Thymus (tissue), 11 donors: Measurements from ENCODE around the gene ZNF70. TPM values are rescaled to one million over a fixed set of nuclear protein-coding genes. Genes with fewer than 3 reads are reported as not detected.

Experiments used
- DNase-seq, 9 donors: peaks; one replicate each; pipeline ENCODE4 v3.0.0-alpha.2; 2013; ENCODE audit warnings: low spot score in 9 of 9, low read depth in 6 of 9, missing footprints in 1 of 9
- H3K27ac ChIP-seq, 2 donors: one replicate each; pipeline ENCODE4 v1.5.1; 2013; ENCODE audit warnings: control low read depth in 1 of 2, low read depth in 1 of 2, low read length in 1 of 2, mild to moderate bottlenecking in 1 of 2, moderate library complexity in 1 of 2
- H3K27me3 ChIP-seq, 2 donors: one replicate each; pipeline ENCODE4 v1.5.1; 2013; ENCODE audit warnings: low read length in 1 of 2; ENCODE audit not compliant: control insufficient read depth in 2 of 2, insufficient read depth in 1 of 2
- H3K36me3 ChIP-seq, 2 donors: one replicate each; pipeline ENCODE4 v1.5.1; 2013; ENCODE audit warnings: low read length in 1 of 2, mild to moderate bottlenecking in 1 of 2, moderate library complexity in 1 of 2; ENCODE audit not compliant: control insufficient read depth in 2 of 2, insufficient read depth in 2 of 2
- H3K4me1 ChIP-seq, 2 donors: one replicate each; pipeline ENCODE4 v1.5.1; 2013; ENCODE audit warnings: low read length in 2 of 2; ENCODE audit not compliant: control insufficient read depth in 2 of 2, insufficient read depth in 2 of 2
- H3K4me3 ChIP-seq, 2 donors: one replicate each; pipeline ENCODE4 v1.5.1; 2013; ENCODE audit warnings: low read length in 2 of 2, control low read depth in 1 of 2, mild to moderate bottlenecking in 1 of 2
- H3K9me3 ChIP-seq, 2 donors: one replicate each; pipeline ENCODE4 v1.5.1; 2013; ENCODE audit warnings: low read length in 1 of 2, mild to moderate bottlenecking in 1 of 2; ENCODE audit not compliant: control insufficient read depth in 2 of 2, insufficient read depth in 1 of 2
- WGBS: extraction: QIAGEN DNeasy Blood & Tissue Kit; methylation state at CpG from one replicate; pipeline ENCODE4 v1.1.7; 2013; 5-methylcytosine and 5-hydroxymethylcytosine counted together
- polyA plus RNA-seq: library from polyadenylated mRNA; stranded (reverse); fragments of 200-250 nt; gene quantifications from one replicate; pipeline ENCODE4 v1.2.3, GENCODE V29; 2013
- total RNA-seq: library from RNA; stranded (reverse); fragments of 120-200 nt; gene quantifications from one replicate; pipeline ENCODE4 v1.2.4, GENCODE V29; 2013
- donor health status: healthy.

The ZNF70 gene
- total and polyA plus RNA-seq, 2 donors = 1.4 to 1.7 TPM

GRCh38 chr22:23696326-23696851, 54.5 kb downstream of the ZNF70 start:
- 9% methylated on average over 13 of the region's 13 CpGs for WGBS
- Histone ChIP-seq H3K4me1 (peaks cover 29 to 59% of the 10 kb centered on the region in 2 donors), H3K36me3 (peaks cover 31 to 57% of the 10 kb centered on the region in 2 donors), H3K27ac (peak overlapping the region; percentile 96), H3K27me3 (no peaks in the 10 kb centered on the region), H3K4me3 (peak overlapping the region in 1 of 2 donors; percentile 51), H3K9me3 (peaks cover 0 to 4% of the 10 kb centered on the region in 2 donors)
- DNase-seq = peak; percentile 62 to 95 (median 78)

- Histone ChIP-seq H3K4me1 (peaks cover 29 to 63% of the 10 kb centered on the region in 2 donors), H3K27me3 (no peaks in the 10 kb centered on the region), H3K4me3 (peak overlapping the region in 1 of 2 donors; percentile 51), H3K36me3 (peaks cover 26 to 51% of the 10 kb centered on the region in 2 donors), H3K9me3 (peaks cover 0 to 4% of the 10 kb centered on the region in 2 donors), H3K27ac (peak overlapping the region; percentile 96)
- no peak for DNase-seq
- 76% methylated on average over 19 of the region's 19 CpGs for WGBS
Measured at GRCh38 chr22:23695571-23696325, 55.2 kb downstream of the ZNF70 start.

GRCh38 chr22:23695141-23695540, 55.8 kb downstream of the ZNF70 start:
- Histone ChIP-seq H3K27me3 (no peaks in the 10 kb centered on the region), H3K4me1 (peaks cover 29 to 63% of the 10 kb centered on the region in 2 donors), H3K9me3 (peaks cover 0 to 4% of the 10 kb centered on the region in 2 donors), H3K27ac (peak overlapping the region; percentile 96), H3K4me3 (no peak overlapping the region), H3K36me3 (peaks cover 22 to 50% of the 10 kb centered on the region in 2 donors)
- DNase-seq = no peak
- WGBS = 64% methylated on average over 3 of the region's 3 CpGs

- Histone ChIP-seq H3K4me3 (no peak overlapping the region), H3K36me3 (peaks cover 20 to 49% of the 10 kb centered on the region in 2 donors), H3K4me1 (peaks cover 29 to 63% of the 10 kb centered on the region in 2 donors), H3K27ac (no peak overlapping the region), H3K27me3 (no peaks in the 10 kb centered on the region), H3K9me3 (peaks cover 0 to 4% of the 10 kb centered on the region in 2 donors)
- 94% methylated on average over 11 of the region's 11 CpGs for WGBS
- no peak for DNase-seq
Measured at GRCh38 chr22:23693979-23694680, 56.8 kb downstream of the ZNF70 start.

- Histone ChIP-seq H3K36me3 (peaks cover 25 to 47% of the 10 kb centered on the region in 2 donors), H3K4me1 (peaks cover 29 to 57% of the 10 kb centered on the region in 2 donors), H3K27me3 (no peaks in the 10 kb centered on the region), H3K4me3 (no peak overlapping the region), H3K27ac (no peak overlapping the region), H3K9me3 (peaks cover 0 to 4% of the 10 kb centered on the region in 2 donors)
- WGBS = 97% methylated on average over 12 of the region's 12 CpGs
- peak in 1 of 9 donors; percentile 34 for DNase-seq
Measured at GRCh38 chr22:23692598-23693291, 58.2 kb downstream of the ZNF70 start.

GRCh38 chr22:23691748-23692423, 59.0 kb downstream of the ZNF70 start:
- H3K36me3 ChIP-seq = peaks cover 25 to 47% of the 10 kb centered on the region in 2 donors
- H3K9me3 ChIP-seq = peaks cover 0 to 4% of the 10 kb centered on the region in 2 donors
- no peak overlapping the region for H3K27ac ChIP-seq
- peaks cover 25 to 53% of the 10 kb centered on the region in 2 donors for H3K4me1 ChIP-seq
- H3K27me3 ChIP-seq = no peaks in the 10 kb centered on the region
- peak in 1 of 9 donors; percentile 29 for DNase-seq
- no peak overlapping the region for H3K4me3 ChIP-seq
- WGBS = 81% methylated on average over 12 of the region's 12 CpGs

- Histone ChIP-seq H3K9me3 (peaks cover 0 to under 1% of the 10 kb centered on the region in 2 donors), H3K27me3 (no peaks in the 10 kb centered on the region), H3K4me1 (peaks cover 14 to 50% of the 10 kb centered on the region in 2 donors), H3K27ac (no peak within 1 kb of the TSS), H3K36me3 (peaks cover 25 to 47% of the 10 kb centered on the region in 2 donors), H3K4me3 (no peak within 1 kb of the TSS)
- 98% methylated on average over 5 of the region's 5 CpGs for WGBS
- no peak for DNase-seq
Measured at GRCh38 chr22:23690713-23691112, 60.2 kb downstream of the ZNF70 start, which contains the start of gene RGL4. TSS of gene RGL4 (plus strand) at chr22:23691013. CDS start at chr22:23692031, 1,018 bp downstream.

GRCh38 chr22:23689414-23689813, 61.5 kb downstream of the ZNF70 start:
- peaks cover 19 to 36% of the 10 kb centered on the region in 2 donors for H3K36me3 ChIP-seq
- no peaks in the 10 kb centered on the region for H3K9me3 ChIP-seq
- no peak overlapping the region for H3K27ac ChIP-seq
- WGBS = 93% methylated on average over 7 of the region's 7 CpGs
- H3K4me1 ChIP-seq = peaks cover 6 to 40% of the 10 kb centered on the region in 2 donors
- no peak overlapping the region for H3K4me3 ChIP-seq
- no peaks in the 10 kb centered on the region for H3K27me3 ChIP-seq
- no peak for DNase-seq
